Panc1 (cell line): Measurements from ENCODE around the gene AIG1. TPM values are rescaled to one million over a fixed set of nuclear protein-coding genes. Genes with fewer than 3 reads are reported as not detected.

ENCODE experiments used
- ATAC-seq: fragments of 200-7000 bp; cut with Tn5 transposase; 2 replicates; pipeline ENCODE4 v1.9.1; 2020; ENCODE audit warnings: mild to moderate bottlenecking, moderate library complexity
- BruUV-seq: library from RNA; stranded (reverse); fragments of 400-500 nt; replicated peaks from 2 replicates; lab custom pipeline; 2021; lab: Mats Ljungman, UMichigan
- CTCF ChIA-PET: fragments of 300-600 bp; sonication (Branson Sonifier 250); formaldehyde crosslinking; loops from one replicate; lab custom pipeline; 2022; ENCODE audit warnings: antibody characterized with exemption; lab: Charles Lee
- POLR2A ChIA-PET: fragments of 300-600 bp; sonication (Branson Sonifier 250); formaldehyde crosslinking; loops from one replicate; lab custom pipeline; 2022; ENCODE audit warnings: antibody characterized with exemption; lab: Charles Lee
- DNase-seq: peaks from one replicate; pipeline ENCODE4 v3.0.0-alpha.2; 2010; ENCODE audit warnings: low read depth, low spot score
- H3K27ac ChIP-seq: 2 replicates; pipeline ENCODE4 v1.5.1; 2011; ENCODE audit warnings: mild to moderate bottlenecking, low read length, inconsistent platforms
- H3K27me3 ChIP-seq: fragments of 200-500 bp; sonication (Bioruptor generic); 2 replicates; pipeline ENCODE4 v1.6.0; 2014; ENCODE audit warnings: low read length, inconsistent platforms; ENCODE audit not compliant: control insufficient read depth, insufficient read depth
- H3K36me3 ChIP-seq: fragments of 200-500 bp; sonication (Bioruptor generic); 2 replicates; pipeline ENCODE4 v1.5.1; 2014; ENCODE audit warnings: inconsistent platforms, mild to moderate bottlenecking, low read length, moderate library complexity; ENCODE audit not compliant: control insufficient read depth, insufficient read depth
- H3K4me1 ChIP-seq: 2 replicates; pipeline ENCODE4 v1.5.1; 2011; ENCODE audit warnings: inconsistent platforms, mild to moderate bottlenecking, low read length, moderate library complexity; ENCODE audit not compliant: control insufficient read depth, insufficient read depth
- H3K4me3 ChIP-seq, 2 experiments: 2 replicates each; pipeline ENCODE4 v1.5.1; 2011 to 2012; ENCODE audit warnings: low read depth in 2 of 2, low read length in 2 of 2, mild to moderate bottlenecking in 2 of 2, inconsistent platforms in 1 of 2, moderate library complexity in 1 of 2
- H3K9me3 ChIP-seq: fragments of 200-500 bp; sonication (Bioruptor generic); 2 replicates; pipeline ENCODE4 v1.5.1; 2014; ENCODE audit warnings: low read depth, mild to moderate bottlenecking, inconsistent platforms, low read length, moderate library complexity; ENCODE audit not compliant: control insufficient read depth, insufficient read depth
- POLR2AphosphoS5 ChIP-seq: IDR thresholded peaks from 2 replicates; pipeline ENCODE4 v1.6.1; 2012; ENCODE audit warnings: mild to moderate bottlenecking, low read depth, low read length, moderate library complexity
- SIN3A ChIP-seq: IDR thresholded peaks from 2 replicates; pipeline ENCODE4 v1.6.1; 2012; ENCODE audit warnings: low read depth, mild to moderate bottlenecking, low read length, moderate library complexity, borderline replicate concordance; ENCODE audit not compliant: insufficient read depth
- TCF7L2 ChIP-seq: IDR thresholded peaks from 2 replicates; pipeline ENCODE4 v1.6.1; 2011; ENCODE audit warnings: mild to moderate bottlenecking, low read depth, low read length, inconsistent platforms
- in situ Hi-C: cut with HindIII; loops from 2 replicates; pipeline ENCODE4 v1.10.0; 2016; ENCODE audit warnings: low sequenced_read_pairs, low pct_unique_long_range_greater_than_20kb
- intact Hi-C: fragments of 100-400 bp; cut with micrococcal nuclease; formaldehyde crosslinking; loops from one replicate; pipeline ENCODE4 v1.10.0; 2022; ENCODE audit not compliant: unreplicated experiment
- total RNA-seq: library from RNA; stranded (reverse); gene quantifications from one replicate; pipeline ENCODE4 v1.2.1, GENCODE V29; 2021; ENCODE audit not compliant: unreplicated experiment
- TF ChIP-seq, protein P1 (sequence below), 2 experiments: IDR thresholded peaks; 2 replicates each; pipeline ENCODE4 v1.6.1; 2011 to 2012; ENCODE audit warnings: low read depth in 2 of 2, control low read depth in 1 of 2, low read length in 1 of 2, mild to moderate bottlenecking in 1 of 2, moderate library complexity in 1 of 2; ENCODE audit not compliant: insufficient read depth in 1 of 2
- TF ChIP-seq, protein P2 (sequence below): fragments of 450-650 bp; IDR thresholded peaks from 2 replicates; pipeline ENCODE4 v1.5.1; 2017; ENCODE audit warnings: mild to moderate bottlenecking

AIG1 gene
- total RNA-seq, 1 experiment from 2014 or later, result 23.9 TPM

DNA sequence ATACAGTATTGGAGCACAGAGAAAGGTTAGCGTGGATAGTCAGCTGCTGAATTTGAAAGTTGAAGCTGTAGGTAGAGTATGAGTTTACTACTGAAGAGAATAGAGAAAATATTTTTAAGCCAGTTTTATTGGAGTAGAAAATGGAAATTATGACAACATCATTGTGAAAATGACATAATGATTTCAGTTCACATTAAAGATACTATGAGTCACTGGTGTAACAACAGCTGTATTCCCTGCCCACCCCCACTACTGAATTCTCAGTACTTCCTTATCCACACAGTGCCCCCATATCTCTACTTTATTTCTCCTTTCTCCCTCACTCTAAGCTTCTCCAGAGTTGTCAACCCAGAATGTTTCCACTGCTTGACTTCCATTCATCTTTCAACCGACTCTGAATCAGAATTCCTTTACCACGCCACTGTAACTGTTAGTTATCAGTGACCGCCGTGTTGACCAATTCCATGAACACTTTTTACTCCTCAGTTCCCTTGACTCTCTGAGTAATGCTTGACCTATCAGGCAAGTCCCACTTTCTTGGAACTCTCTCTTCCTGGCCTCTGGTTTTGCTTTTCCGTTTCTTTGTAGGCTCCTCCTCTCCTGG, 139.6 kb downstream of the AIG1 start:
- Histone ChIP-seq H3K4me3 (no peak overlapping the region), H3K36me3 (no peaks in the 10 kb centered on the region), H3K27ac (no peak overlapping the region), H3K4me1 (no peaks in the 10 kb centered on the region), H3K27me3 (no peaks in the 10 kb centered on the region), H3K9me3 (no peaks in the 10 kb centered on the region; the same call in 1 of the 2 replicates)
- CTCF ChIA-PET, result no interaction called here
- POLR2A ChIA-PET, result no interaction called here
- ATAC-seq (no peak), DNase-seq (no peak)
- TF ChIP-seq SIN3A (no peak), TCF7L2 (no peak), POLR2AphosphoS5 (no peak)
- TF ChIP-seq, protein P1, sequence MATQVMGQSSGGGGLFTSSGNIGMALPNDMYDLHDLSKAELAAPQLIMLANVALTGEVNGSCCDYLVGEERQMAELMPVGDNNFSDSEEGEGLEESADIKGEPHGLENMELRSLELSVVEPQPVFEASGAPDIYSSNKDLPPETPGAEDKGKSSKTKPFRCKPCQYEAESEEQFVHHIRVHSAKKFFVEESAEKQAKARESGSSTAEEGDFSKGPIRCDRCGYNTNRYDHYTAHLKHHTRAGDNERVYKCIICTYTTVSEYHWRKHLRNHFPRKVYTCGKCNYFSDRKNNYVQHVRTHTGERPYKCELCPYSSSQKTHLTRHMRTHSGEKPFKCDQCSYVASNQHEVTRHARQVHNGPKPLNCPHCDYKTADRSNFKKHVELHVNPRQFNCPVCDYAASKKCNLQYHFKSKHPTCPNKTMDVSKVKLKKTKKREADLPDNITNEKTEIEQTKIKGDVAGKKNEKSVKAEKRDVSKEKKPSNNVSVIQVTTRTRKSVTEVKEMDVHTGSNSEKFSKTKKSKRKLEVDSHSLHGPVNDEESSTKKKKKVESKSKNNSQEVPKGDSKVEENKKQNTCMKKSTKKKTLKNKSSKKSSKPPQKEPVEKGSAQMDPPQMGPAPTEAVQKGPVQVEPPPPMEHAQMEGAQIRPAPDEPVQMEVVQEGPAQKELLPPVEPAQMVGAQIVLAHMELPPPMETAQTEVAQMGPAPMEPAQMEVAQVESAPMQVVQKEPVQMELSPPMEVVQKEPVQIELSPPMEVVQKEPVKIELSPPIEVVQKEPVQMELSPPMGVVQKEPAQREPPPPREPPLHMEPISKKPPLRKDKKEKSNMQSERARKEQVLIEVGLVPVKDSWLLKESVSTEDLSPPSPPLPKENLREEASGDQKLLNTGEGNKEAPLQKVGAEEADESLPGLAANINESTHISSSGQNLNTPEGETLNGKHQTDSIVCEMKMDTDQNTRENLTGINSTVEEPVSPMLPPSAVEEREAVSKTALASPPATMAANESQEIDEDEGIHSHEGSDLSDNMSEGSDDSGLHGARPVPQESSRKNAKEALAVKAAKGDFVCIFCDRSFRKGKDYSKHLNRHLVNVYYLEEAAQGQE (IDR thresholded peaks at IDR 0.05; ENCODE audit: insufficient read depth in 1 of 2, low read depth in 2 of 2, low read length in 1 of 2), result no peak
- TF ChIP-seq, protein P2, sequence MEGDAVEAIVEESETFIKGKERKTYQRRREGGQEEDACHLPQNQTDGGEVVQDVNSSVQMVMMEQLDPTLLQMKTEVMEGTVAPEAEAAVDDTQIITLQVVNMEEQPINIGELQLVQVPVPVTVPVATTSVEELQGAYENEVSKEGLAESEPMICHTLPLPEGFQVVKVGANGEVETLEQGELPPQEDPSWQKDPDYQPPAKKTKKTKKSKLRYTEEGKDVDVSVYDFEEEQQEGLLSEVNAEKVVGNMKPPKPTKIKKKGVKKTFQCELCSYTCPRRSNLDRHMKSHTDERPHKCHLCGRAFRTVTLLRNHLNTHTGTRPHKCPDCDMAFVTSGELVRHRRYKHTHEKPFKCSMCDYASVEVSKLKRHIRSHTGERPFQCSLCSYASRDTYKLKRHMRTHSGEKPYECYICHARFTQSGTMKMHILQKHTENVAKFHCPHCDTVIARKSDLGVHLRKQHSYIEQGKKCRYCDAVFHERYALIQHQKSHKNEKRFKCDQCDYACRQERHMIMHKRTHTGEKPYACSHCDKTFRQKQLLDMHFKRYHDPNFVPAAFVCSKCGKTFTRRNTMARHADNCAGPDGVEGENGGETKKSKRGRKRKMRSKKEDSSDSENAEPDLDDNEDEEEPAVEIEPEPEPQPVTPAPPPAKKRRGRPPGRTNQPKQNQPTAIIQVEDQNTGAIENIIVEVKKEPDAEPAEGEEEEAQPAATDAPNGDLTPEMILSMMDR, result no peak
- in situ Hi-C loops (no loop called here), intact Hi-C loops (no loop called here)
- BruUV-seq, result no TSS peak

DNA sequence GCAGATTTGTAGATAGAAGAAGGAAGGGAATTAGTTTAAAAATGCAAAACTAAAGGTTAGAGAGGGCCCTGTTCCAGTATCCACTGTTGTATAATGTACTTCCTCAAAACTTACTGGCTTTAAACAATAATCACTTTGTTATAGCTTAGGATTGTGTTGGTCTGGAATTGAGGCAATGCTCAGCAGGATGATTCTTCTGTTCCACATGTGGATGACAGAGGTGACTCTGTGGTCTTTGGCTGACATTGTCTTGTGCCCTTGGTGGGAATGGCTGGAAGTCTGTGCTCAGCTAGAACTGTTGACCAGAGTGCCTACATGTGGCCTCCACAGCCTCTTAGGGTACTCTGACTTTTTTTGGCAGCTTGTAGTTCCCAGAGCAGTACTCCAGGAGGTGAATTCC, 143.4 kb downstream of the AIG1 start:
- ChIA-PET CTCF (no interaction called here), POLR2A (no interaction called here)
- BruUV-seq, result no TSS peak
- TF ChIP-seq TCF7L2, result no peak
- no peaks in the 10 kb centered on the region for H3K36me3 ChIP-seq
- H3K4me3 ChIP-seq, result no peak overlapping the region
- in situ Hi-C loops (no loop called here), intact Hi-C loops (no loop called here)
- DNase-seq, result no peak
- H3K9me3 ChIP-seq, result no peaks in the 10 kb centered on the region; the same call in 1 of the 2 replicates
- H3K27ac ChIP-seq, result no peak overlapping the region
- no peak for ATAC-seq
- no peaks in the 10 kb centered on the region for H3K4me1 ChIP-seq
- H3K27me3 ChIP-seq, result no peaks in the 10 kb centered on the region

DNA sequence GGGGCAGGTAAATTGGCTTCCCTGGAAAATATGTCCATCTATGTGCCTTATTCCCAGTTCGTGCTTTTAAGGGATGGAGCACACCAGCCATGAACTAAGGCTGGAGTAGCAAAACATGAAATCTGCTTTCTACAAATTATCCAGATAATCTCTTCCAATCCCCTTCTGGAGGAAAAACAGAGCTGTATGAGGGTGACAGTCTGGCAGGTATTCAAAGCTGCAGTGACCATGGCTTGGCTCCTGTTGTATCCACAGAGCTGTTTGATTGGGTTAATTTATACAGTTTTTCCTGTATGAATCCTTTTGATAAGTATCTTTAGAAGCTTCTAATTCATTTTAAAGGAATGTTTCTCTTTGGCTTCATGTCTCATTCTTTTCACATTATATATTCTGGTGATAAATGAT, 144.4 kb downstream of the AIG1 start:
- in situ Hi-C loops, result no loop called here
- ChIA-PET CTCF (interaction anchor here (0.5 kb wide), 1 partner anchor 731 kb away, joined by 3 read pairs; no protein-coding TSS in a partner anchor), POLR2A (no interaction called here)
- no peak overlapping the region for H3K4me3 ChIP-seq
- H3K36me3 ChIP-seq, result no peaks in the 10 kb centered on the region
- ATAC-seq, result no peak
- no peaks in the 10 kb centered on the region for H3K27me3 ChIP-seq
- no TSS peak for BruUV-seq
- H3K4me1 ChIP-seq, result no peaks in the 10 kb centered on the region
- no peak overlapping the region for H3K27ac ChIP-seq
- no peak for DNase-seq
- intact Hi-C loops, result no loop called here
- TF ChIP-seq TCF7L2 (no peak), SIN3A (no peak), POLR2AphosphoS5 (no peak)
- TF ChIP-seq, protein P2, result no peak
- TF ChIP-seq, protein P1 (IDR thresholded peaks at IDR 0.05; ENCODE audit: insufficient read depth in 1 of 2, low read depth in 2 of 2, low read length in 1 of 2), result no peak
- no peaks in the 10 kb centered on the region; the same call in 1 of the 2 replicates for H3K9me3 ChIP-seq
